HL-60/S4 (cell line): Measurements from ENCODE around the gene STX16.
"Not testable (repeated sequence)": the region's sequence is repeated elsewhere in the genome, so short reads cannot be mapped to it uniquely, and the experiment has no call there.

Source experiments
- in situ Hi-C: fragments of 300-500 bp; cut with MboI; formaldehyde crosslinking; loops from 2 replicates; pipeline ENCODE4 v1.14.3; 2022; ENCODE audit warnings: low sequenced_read_pairs

The STX16 gene

DNA sequence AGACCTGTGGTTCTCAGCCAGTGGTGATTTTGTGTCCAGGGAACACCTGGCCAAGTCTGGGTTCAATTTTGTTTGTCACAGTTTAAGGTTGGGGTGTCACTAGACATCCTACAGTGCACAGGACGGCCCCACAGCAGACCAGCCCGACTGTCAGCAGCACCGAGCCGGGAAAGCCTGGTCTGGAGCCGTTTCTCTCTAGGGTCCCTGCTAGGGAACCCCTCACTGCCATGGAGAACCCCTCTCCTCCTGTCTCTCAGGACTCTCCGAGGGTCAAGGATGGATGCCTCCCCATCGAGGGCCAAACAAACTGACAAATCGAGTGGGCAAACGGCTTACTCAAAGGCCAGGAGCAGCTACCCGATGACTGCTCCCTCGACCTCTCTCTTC, 15.8 kb upstream of the STX16 start:
- in situ Hi-C loops = no loop called here

DNA sequence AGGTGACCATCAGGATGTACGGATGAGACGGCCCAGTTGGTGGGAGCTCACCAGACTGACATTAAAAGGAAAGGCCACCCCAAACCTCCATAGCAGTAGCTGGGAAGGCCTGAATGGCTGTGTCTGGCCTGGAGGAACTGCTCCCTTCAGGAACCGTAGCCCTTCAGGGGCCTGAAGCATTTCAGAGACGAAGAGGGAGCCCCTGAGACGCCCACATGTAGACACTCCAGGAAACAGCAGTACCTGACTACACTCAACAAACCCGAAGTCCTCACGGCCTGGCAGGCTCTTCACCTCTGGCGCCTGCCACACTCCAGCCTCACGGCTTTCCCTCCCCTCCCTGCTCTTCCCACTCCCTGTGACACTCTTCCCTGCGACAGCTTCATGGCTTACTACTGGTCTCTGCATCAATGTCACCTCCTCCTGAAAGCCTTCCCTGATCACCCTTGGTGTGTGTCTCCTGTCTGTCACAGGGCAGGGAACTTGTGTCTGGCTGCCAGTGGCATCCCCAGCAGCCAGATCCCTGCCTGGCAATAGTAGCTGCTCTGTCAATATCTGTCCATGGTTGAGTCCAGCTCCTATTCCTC, 14.6 kb upstream of the STX16 start:
- in situ Hi-C loops = no loop called here

DNA sequence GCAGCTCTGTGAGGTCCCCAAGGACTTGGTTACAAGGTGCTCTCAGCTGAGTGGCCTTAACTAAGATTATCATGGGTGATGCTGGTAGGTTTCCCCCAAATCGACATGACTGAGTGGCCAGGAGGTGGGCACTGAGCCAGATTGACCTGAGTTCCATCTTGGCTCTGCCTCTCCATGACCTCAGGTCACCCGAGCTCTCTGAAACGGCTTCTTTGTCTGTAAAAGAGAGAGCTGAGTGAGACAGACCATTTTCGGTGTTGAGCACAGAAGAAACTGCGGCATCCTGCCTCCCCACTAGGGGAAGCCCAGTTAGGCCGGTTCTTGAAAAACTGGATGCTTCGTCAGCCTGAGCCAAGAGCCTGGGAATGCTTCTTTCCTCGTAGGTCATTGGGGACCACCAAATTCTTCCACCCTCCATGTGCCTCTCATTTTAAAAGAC, 14.1 kb upstream of the STX16 start:
- in situ Hi-C loops = no loop called here

DNA sequence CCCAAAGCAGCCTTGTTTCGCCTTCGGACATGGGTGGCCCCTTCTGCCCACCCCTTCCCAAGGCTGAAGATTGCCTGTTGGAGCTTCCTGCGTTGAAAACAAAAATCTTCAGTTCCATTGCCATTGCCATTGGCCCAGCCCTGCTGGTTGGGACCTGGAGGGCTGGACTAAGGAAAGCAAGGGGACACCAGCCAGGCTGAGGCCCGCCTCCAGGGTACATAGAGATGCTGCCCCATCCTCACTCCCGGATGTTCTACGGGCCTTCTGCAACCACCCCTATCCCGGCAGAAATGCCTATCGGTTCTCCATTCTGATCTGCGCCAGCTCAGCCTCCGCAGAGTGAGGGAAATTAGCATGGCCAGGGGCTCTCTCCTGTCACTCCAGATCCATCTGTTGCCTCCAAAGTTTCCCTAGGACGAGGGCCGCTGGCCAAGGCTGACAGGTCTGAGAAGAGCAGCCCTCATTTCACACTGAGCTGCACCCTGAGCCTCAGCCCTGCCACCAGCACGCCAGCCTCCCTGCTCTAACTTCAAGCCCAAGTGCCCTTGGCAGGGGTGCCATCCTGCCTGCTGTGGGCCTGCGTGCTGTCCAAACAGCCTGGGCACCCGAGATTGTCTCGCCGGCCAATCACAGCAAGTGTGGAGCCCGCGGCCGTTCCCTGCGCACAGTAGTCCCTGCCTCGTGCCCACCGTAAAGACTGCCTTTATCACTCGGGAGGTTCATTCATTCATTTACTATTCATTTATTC, 13.4 kb upstream of the STX16 start:
- in situ Hi-C loops = no loop called here

DNA sequence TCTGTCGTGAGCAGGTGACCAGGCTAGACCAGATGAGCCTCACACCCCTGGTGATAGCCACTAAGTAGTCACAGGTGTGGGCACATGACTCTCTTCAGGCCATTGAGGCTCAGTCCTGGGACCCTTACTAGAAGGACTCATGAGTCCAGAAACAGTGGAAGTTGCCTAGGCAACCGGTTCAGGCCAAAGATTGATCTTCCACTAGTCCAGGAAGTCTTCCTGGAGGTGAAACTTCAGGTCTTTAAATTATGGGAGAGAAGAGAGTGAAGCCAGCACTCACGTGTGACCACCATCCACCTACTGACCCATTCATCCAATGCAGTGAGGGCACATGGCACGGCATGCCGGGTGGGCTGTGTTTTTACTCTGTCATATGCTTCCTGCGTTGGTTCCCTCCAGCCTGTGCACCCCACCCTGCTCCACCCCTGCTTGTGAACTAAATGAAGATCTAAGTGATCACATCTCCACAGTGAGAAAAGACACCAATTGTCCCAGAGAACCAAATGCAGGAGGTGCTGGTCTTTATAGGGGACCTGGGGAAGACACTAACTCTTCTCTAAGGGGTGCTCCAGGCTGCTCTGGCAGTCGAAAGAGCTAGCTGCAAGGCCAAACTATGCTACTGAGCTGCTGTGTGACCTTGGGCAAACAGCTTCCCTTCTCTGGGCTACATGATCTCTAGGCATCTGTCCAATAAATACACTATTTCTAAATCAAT, 12.5 kb upstream of the STX16 start:
- in situ Hi-C loops = no loop called here

DNA sequence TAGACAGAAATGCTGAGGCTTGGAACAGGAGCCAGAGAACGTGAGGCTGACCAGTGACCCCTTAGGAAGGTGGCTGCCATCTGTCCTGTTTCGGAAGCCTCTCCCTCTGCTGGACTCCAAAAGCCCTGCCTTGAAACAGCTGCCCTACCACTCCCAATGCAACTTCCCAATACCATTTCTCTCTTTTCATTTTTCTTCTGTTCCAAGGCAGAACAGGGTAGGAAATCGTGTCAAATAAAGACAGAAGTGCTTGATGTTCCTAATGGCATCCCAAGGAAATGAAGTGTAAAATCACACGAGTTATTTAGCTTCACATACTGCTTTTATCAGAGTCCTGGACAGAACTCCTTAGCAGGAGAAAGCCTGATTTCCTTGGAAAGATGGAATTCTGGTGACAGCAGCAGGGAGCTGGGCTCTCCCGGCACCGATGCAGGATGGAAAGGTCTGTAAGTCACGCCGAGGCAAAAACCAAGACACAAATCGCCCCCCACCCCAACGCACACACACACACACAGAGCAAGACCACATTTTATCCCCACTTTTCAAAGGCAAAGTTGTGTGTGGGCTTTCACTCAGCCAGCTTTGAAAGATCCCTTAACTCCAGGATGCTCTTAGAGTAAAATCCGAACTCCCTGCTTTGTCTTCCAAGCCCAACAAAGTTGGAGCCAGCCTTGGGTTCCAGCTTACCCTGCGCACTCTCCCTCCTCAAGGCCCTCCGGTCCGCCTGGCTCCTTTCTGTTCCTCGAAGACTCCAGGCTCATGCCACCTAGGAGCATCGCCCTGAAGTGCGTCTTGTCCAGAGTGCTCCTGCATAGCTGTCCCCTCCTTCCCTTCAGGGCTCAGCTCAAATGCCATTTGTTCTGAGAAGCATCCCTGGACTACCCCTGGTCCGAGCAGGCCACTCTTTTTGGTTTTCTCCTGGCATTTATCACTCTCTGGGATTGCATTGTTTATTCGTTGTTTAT, 11.6 kb upstream of the STX16 start:
- in situ Hi-C loops = no loop called here

DNA sequence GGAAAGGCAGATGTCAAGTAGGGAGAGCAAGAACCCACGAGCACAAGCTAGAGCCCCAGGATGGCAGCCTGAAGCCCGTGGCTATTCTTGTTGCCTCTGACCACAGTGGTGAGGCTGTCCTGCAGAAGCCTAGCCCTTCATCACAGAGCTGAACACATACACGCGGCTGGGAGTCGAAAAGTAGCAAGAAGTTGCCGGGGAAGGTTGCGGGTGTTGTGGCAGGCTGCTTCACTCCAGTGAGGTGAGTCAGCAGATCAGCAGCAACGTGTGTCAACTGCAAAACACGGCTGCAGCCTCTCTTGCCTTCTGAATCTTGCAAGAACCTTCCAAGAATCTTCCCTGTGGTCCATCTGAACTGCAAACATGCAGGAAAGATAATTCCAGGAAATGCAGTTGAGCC, 10.6 kb upstream of the STX16 start:
- in situ Hi-C loops = no loop called here

DNA sequence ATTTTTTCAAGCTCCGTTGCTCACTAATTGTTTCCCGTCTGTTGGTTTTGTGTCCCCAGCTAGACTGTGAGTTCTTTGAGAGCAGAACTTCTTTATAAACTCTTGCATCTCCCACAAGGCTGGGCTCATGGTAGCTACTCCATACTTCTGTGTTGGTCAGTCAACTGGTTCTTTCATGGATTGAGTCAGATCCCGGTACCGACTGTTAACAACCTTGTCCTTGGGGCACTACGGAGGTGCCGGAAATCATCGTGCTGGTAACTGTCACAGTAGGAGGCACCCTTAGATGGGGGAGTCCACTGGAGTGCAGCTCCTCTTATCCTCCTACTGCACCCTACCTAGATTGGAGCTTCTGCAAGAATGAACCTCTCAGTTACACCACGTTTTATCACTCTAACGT, 8.6 kb upstream of the STX16 start:
- in situ Hi-C loops = no loop called here

DNA sequence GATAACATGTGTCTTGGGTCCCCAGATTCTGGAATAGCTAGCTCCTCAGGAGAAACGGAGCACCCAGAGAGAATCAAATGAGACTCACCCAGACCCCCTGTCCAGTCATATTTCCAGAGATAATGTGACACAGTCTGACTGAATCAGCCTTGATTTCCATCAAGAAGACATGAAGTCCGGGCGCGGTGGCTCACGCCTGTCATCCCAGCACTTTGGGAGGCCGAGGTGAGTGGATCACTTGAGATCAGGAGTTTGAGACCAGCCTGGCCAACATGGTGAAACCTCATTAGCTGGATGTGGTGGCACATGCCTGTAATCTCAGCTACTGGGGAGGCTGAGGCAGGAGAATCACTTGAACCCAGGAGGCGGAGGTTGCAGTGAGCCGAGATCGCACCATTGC, 8.2 kb upstream of the STX16 start:
- in situ Hi-C loops = not testable (repeated sequence)

DNA sequence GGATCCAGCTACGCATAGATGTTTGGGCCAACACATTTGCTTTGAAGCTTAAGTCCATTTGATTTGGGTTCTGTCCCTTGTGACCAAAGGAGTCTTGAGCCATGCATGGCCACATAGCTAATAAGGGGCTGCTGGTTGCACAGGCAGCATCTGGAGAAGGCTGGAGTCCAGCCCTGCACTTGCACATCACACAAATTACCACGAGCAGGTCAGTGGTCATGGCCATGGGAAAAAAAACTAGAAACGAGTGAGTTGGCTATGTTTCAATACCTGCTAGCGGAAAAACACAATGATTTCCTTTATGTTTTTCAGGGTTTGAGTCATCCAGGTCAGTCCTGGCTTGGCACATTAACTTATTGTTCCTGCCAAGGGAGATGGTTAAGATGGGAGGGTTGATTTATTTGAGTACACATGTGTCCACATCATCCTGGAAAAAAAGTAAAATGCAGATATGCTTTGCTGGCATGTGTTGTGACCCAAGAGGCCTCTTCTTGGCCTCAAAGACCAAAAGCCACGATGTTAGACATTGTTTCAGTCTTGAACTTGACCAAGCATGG, 5.6 kb upstream of the STX16 start:
- in situ Hi-C loops = no loop called here

DNA sequence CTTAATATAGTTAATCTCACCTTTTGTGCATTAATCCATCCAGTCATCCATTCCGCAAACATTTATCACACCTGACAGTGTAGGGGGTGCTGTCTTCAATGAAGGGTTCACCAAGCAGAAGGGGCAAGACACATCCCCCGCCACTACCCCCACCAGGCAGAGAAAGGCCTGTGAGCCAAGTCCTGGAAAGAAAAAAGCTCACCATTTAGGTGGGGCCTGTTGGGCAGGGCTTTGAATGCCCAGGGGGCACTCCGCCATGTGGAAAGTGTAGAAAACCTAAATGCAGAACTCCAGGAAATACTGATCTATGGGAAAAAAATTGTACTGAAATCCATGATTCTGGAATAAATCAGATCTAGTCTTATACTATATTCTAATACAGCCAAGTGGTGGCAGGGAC, 4.8 kb upstream of the STX16 start:
- in situ Hi-C loops = no loop called here

DNA sequence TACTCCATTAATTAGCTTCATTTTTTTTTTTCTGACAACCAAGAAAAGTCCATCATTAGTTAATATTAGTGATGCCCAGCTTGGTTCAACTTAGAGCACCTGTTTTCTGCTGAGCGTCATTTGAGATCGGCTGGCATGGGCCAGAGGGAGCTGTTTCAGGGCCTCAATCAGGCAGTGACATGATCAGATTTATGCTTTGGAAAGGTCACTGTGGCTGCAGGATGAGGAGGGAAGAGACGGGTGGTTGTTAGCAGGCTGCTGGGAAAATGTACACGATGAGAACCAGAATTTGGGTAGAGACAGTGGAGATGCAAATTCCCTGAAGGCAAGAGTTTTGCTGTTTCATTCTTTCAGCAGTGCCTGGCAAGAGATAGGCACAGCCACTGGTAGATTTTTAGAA, 4.4 kb upstream of the STX16 start:
- in situ Hi-C loops = no loop called here

DNA sequence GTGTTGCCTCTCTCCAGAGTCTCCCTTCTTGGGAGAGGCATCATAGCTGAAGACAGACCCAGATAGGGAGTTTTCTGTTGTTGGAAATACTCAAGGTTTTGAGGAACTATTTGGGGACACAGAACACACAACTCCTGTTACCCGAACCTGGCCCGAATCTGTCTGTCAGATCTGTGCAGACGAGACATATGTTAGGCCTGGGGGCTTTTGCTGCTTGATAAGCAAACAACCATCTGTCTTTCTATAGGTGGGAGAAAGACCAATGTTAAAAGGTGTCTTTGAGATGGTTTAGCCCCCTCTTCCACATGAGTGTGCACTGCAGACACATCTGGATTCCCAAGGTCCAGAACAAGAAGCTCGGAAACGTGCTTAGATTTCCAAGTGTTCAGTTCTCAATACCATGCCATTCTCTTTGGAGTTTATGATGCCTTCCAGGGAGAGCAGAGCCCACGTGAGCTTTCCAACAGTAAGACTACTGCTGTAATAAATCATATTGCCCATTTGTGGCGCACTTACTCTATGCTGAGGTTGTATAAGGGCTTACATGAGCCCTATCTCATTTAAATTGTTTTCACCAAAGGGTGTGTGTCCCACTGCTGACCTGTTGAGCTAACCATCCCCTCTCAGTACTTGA, 3.8 kb upstream of the STX16 start:
- in situ Hi-C loops = no loop called here

DNA sequence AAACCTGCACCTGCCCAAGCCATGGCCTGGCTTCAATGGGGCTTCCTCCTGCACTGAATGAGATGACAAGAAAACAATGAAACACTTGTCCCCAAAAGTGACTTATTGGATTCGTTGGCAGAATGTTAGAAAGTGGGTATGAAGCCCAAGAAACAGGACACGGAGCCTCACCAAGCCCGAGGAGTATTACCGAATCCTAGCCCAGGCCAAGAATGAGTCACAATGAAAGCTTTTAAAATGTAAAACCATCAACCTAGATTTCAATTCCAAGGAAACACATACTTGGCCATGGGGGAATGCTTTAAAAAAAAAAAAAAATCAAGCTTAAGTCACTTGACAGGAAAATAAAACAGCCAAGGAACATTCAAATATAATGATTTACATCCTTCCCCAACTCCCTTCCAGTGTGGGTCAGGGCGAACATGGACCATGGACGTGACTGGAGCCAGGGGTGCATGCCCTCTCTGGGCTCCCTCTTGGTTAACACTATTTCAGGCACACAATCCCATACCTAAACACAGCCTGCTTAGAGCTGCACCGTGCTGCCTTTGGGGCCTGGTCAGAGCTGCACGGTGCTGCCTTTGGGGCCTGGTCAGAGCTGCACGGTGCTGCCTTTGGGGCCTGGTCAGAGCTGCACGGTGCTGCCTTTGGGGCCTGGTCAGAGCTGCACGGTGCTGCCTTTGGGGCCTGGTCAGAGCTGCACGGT, 3.1 kb upstream of the STX16 start:
- in situ Hi-C loops = no loop called here

DNA sequence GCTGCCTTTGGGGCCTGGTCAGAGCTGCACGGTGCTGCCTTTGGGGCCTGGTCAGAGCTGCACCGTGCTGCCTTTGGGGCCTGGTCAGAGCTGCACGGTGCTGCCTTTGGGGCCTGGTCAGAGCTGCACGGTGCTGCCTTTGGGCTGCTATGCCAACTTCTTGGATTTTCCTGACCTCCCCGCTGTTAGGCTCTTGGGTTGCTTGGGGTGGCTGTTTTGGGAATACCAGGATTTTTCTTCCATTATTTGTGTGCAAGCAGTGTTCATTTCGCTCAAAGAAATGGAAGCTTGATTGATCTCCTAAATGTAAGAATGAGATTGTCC, 2.6 kb upstream of the STX16 start:
- in situ Hi-C loops = not testable (repeated sequence)

DNA sequence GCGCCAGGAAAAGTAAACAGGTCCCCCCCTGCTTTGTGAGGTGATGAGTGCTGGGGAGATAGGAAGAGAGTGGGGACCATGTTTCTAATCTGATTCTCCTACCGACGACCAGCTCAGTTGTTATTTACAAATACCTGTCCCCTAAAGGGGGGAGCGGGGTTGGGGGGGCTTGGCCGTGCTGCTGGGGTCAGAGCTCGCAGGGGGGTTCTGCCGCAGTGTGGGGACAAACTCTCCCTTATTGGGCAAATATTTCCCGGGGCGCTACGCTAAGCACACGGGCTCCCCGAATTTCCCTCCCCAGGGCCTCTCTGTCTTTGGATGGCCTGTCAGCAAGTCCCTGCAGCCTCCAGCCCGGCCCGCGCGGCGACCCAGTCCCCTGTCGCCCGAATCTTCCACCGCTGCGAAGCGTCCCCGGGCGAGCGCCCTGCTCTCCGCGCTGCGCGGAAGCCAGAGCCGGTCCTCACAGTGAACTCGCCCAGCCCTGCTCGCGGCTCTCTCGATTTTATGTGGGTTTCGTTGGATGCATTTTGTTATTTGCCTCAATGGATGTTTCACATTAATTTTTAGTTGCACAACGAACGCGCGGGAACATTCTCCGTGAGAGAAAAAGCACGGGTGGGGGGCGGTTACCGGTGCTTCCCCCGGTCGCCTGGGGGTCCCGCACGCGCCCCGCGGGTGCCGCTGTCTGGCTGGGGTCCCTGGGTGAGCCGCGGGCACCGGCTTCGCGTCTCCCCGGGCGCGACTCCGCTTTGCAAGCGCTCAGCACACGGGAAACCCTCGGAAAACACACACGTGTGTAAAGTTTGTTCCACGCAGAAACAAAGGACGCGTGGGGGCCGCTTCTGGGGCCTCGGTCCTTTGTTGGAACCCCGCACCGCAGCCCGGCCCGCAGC, 1.5 kb upstream of the STX16 start:
- in situ Hi-C loops = no loop called here

DNA sequence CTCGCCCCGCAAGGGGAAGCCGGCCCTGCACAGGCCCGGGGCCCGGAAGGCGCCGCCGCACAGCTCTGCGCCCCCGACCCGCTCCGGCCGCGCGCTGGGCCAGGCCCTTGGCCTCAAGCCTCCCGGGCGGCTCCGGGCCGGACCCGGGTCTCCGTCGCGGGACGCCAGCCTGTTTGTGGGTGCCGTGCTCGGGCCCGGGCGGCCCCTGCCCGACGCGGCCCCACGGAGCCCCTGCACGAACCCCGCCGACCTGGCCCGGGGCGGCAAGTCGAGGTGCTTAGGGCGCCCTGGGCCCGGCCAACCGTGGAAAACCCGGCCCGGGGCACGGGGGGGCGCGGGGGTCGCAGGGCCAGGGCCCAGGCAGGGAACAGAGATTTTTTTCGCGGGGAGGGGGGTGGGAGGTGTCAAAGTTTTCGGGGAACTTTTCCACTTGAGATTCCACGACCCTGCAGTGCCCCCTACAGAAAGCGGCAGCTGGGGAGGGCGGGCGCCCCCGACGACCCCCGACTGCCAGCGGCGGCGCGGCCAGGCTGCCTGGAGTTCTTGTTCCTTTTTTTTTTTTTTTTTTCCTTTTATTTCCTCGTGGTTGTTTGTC, 805 bp upstream of the STX16 start:
- in situ Hi-C loops = no loop called here

DNA sequence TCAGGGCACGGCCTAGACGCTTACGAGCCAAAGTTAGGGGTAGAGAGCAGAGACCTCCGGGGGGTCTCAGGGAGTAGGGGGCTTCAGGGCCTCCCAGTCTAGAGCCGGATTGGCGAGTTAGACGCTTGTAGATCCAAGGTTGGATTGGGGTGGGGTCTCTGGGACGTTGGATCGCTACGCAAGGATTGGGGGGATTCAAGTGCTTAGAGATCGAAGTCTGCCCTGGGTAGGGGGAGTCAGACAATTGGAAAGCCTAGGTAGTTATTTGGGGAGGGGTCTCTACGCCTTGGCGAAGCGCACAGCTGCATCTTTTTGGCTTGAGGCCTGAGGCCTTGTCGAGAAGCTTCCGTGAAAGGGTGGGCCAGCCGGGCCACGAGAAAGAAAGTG, 469 bp downstream of the STX16 start:
- in situ Hi-C loops = no loop called here
